Glutamatergic neuron (in vitro differentiated cells): ENCODE results near the gene BSG. TPM values are rescaled to one million over a fixed set of nuclear protein-coding genes. Genes with fewer than 3 reads are reported as not detected.

ENCODE experiments used
- DNase-seq: peaks from one replicate; pipeline ENCODE4 v3.0.0; 2022
- H3K27ac Mint-ChIP-seq: one replicate; pipeline ENCODE4 v1.8.0; 2020; ENCODE audit warnings: mild to moderate bottlenecking, mixed read lengths, inconsistent platforms; ENCODE audit not compliant: unreplicated experiment
- H3K27me3 Mint-ChIP-seq: one replicate; pipeline ENCODE4 v1.8.0; 2020; ENCODE audit warnings: mild to moderate bottlenecking, moderate library complexity, mixed read lengths, inconsistent platforms; ENCODE audit not compliant: unreplicated experiment
- H3K36me3 Mint-ChIP-seq: one replicate; pipeline ENCODE4 v1.8.0; 2020; ENCODE audit warnings: mild to moderate bottlenecking, mixed read lengths, inconsistent platforms; ENCODE audit not compliant: unreplicated experiment
- H3K4me1 Mint-ChIP-seq: one replicate; pipeline ENCODE4 v1.8.0; 2020; ENCODE audit warnings: mild to moderate bottlenecking, low read depth, mixed read lengths, inconsistent platforms; ENCODE audit not compliant: unreplicated experiment
- H3K4me3 Mint-ChIP-seq: one replicate; pipeline ENCODE4 v1.8.0; 2020; ENCODE audit warnings: mild to moderate bottlenecking, mixed read lengths, inconsistent platforms; ENCODE audit not compliant: unreplicated experiment
- H3K9me3 Mint-ChIP-seq: one replicate; pipeline ENCODE4 v1.8.0; 2020; ENCODE audit warnings: mild to moderate bottlenecking, moderate library complexity, mixed read lengths, inconsistent platforms; ENCODE audit not compliant: unreplicated experiment
- total RNA-seq: library from RNA; stranded (reverse); fragmentation: NEBNext Ultra II Directional; extraction: Animal tissue kit (Norgen Biotek cat#: 25700); gene quantifications from one replicate; pipeline ENCODE4 v1.2.1, GENCODE V29; 2021; ENCODE audit not compliant: unreplicated experiment
- TF ChIP-seq, protein P1 (sequence below): fragments of 200-600 bp; sonication (generic); IDR thresholded peaks from one replicate; pipeline ENCODE4 v1.5.0; 2021; ENCODE audit not compliant: partially characterized antibody, unreplicated experiment

BSG gene
- total RNA-seq, 1 donor from 2014 or later, result 470 TPM

DNA sequence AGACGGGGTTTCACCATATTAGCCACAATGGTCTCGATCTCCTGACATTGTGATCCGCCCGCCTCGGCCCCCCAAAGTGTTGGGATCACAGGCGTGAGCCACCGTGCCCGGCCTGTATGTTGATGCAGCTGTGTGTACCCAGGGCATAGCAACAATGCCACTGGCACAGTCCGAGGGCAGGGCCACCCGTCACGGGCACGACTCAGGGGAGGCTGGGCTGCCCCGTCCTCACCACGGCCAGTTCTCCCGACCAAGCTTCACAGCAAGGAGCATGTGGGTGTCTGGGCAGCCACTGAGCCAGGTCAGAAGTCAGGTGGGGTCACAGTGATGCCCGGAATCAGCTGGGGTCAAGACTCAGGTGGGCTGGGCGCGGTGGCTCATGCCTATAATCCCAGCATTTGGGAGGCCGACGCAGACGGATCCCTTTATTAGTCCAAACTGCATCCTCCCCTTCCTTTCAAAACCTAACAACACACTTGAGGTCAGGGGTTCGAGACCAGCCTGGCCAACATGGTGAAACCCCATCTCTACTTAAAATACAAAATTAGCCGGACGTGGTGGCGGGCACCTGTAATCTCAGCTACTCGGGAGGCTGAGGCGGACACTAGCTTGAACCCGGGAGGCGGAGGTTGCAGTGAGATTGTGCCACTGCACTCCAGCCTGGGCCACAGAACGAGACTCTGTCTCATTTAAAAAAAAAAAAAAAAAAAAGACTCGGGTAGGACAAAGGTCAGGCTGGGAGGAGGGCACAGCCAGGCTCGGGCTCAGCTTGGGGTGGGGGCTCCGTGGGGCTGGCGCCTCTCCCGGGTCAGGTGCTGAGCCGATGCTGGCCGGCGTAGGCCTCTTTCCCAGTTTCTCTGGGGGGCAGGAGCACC lies 42.0 kb upstream of the BSG start:
- Mint-ChIP-seq H3K4me3 (peak overlapping the region; percentile 83), H3K9me3 (peaks cover 4% of the 10 kb centered on the region), H3K27ac (peak overlapping the region; percentile 72), H3K36me3 (no peaks in the 10 kb centered on the region), H3K4me1 (no peaks in the 10 kb centered on the region), H3K27me3 (peaks cover 10% of the 10 kb centered on the region)
- TF ChIP-seq, protein P1, sequence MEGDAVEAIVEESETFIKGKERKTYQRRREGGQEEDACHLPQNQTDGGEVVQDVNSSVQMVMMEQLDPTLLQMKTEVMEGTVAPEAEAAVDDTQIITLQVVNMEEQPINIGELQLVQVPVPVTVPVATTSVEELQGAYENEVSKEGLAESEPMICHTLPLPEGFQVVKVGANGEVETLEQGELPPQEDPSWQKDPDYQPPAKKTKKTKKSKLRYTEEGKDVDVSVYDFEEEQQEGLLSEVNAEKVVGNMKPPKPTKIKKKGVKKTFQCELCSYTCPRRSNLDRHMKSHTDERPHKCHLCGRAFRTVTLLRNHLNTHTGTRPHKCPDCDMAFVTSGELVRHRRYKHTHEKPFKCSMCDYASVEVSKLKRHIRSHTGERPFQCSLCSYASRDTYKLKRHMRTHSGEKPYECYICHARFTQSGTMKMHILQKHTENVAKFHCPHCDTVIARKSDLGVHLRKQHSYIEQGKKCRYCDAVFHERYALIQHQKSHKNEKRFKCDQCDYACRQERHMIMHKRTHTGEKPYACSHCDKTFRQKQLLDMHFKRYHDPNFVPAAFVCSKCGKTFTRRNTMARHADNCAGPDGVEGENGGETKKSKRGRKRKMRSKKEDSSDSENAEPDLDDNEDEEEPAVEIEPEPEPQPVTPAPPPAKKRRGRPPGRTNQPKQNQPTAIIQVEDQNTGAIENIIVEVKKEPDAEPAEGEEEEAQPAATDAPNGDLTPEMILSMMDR, result no peak
- DNase-seq, result no peak

DNA sequence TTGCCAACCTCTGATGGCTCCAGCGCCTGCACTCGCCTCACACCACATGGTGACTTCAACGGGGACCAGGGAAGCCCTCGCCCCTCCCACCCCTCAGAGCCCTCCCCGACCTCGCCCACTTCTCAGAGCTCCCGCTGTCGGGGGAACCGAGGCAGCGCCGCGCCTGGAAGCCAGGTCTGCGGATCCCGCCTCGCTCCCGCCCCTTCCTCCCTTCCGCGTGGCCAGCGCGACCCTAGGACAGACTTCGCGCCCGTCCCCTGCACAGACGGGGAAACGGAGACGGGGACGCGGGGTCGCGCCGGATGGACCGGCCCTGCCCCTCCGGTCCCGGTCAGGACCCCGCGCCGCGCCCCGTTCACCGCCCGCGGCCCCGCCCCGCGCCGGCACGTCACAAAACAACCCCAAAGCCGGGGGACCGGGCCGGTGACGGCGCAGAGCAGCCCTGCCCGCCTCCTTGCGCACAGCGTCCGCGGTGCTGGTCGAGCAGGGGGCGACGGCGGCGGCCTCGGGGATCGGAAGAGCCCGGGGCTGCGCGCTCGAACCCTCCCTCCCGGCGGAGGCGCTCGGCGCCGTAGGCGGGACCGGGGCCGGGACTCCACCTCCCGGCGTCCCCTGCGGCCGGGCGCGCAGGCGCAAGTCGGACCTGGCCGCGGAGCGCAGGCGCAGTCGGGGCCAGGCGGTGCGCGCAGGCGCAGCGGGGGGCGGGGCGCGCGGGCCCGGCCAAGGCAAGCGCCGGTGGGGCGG lies 41.2 kb upstream of the BSG start:
- H3K36me3 Mint-ChIP-seq, result no peaks in the 10 kb centered on the region
- H3K9me3 Mint-ChIP-seq, result peaks cover 4% of the 10 kb centered on the region
- peak overlapping the region; percentile 72 for H3K27ac Mint-ChIP-seq
- no peaks in the 10 kb centered on the region for H3K4me1 Mint-ChIP-seq
- H3K4me3 Mint-ChIP-seq, result peak overlapping the region; percentile 83
- peaks cover 10% of the 10 kb centered on the region for H3K27me3 Mint-ChIP-seq
- DNase-seq, result peak; percentile 91
- TF ChIP-seq, protein P1, result no peak

DNA sequence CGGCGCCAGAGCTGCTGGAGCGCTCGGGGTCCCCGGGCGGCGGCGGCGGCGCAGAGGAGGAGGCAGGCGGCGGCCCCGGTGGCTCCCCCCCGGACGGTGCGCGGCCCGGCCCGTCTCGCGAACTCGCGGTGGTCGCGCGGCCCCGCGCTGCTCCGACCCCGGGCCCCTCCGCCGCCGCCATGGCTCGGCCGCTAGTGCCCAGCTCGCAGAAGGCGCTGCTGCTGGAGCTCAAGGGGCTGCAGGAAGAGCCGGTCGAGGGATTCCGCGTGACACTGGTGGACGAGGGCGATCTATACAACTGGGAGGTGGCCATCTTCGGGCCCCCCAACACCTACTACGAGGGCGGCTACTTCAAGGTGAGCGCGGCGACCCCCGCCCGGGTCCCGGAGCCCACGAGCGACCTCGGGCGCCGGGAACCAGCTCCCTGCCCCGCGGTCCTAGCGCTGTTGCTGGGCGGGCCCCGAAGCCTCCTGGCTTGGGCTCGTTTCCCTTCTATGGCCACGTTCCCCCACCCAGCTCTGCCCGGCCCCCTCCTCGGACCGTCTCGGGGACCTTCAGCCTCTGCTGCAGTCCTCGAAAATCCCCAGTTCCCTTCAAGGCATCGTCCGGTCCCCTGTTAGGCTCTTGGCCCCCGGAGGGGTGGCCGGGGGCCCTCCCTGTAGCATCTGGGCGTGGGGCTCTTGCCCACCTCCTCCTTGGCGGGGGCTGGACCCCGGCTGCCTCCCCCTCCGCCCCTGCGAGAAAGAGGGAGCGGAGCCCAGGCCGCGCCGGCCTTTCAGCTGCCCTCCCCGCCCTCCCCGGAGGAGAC lies 40.4 kb upstream of the BSG start, which contains the start of gene CDC34:
Gene CDC34 (plus strand): TSS at position 8 of the 808 bp plus-strand sequence. CDS start 172 bp downstream, at position 180.
- peaks cover 4% of the 10 kb centered on the region for H3K9me3 Mint-ChIP-seq
- no peak for DNase-seq
- H3K4me1 Mint-ChIP-seq, result no peaks in the 10 kb centered on the region
- TF ChIP-seq, protein P1, result no peak
- peak within 1 kb of the TSS; percentile 90 for H3K4me3 Mint-ChIP-seq
- peak within 1 kb of the TSS; percentile 72 for H3K27ac Mint-ChIP-seq
- no peaks in the 10 kb centered on the region for H3K36me3 Mint-ChIP-seq
- H3K27me3 Mint-ChIP-seq, result peaks cover 10% of the 10 kb centered on the region

DNA sequence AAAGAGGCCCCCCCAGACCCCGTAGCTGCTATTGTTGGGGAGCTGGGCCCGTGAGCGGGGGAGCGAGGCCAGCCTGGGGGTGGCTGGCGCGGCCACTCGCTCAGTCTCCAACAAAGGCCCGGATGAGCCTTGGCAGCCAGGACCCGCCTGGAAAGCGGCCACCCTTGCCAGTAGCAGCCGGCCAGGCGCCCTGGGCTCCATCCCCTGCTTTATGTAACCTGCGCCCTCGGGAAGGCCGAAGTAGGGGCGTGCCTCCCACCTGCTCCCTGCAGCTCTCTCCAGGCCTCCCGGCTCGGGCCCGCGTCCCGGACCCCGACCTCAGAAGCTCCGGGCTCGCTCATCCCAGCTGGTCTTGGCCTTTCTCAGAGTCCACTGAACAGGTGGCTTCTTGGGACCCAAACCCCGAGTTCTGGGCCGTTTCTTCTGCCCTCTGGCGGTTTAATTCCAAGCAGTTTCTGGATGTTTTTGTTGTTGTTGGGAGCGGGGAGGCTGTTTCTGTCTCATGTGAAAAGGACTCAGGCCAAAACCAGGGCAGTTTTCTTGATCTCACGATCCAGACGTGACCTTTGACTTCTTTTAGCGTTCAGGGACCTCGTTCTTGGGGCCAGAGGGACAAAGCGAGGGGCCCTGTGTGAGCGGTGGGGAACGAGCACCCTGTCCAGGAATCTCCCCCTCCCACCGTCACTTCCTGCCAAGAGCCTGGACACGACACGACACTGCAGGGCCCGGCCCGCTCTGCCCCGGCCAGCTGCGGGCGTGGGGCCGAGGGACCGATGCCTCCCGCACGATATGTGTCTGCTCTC lies 39.6 kb upstream of the BSG start:
- Mint-ChIP-seq H3K36me3 (no peaks in the 10 kb centered on the region), H3K27me3 (peaks cover 8% of the 10 kb centered on the region), H3K27ac (peak overlapping the region; percentile 91), H3K4me3 (peak overlapping the region; percentile 90), H3K9me3 (peaks cover 4% of the 10 kb centered on the region), H3K4me1 (no peaks in the 10 kb centered on the region)
- TF ChIP-seq, protein P1, result peak; percentile 47
- DNase-seq, result peak; percentile 55
